Ecto neural progenitor cell (in vitro differentiated cells): Measurements from ENCODE around the gene IL13.

ENCODE experiments used
- DNase-seq: peaks from one replicate; pipeline ENCODE4 v3.0.0-alpha.2; 2018; ENCODE audit warnings: low spot score

IL13 gene

GRCh38 chr5:132655821-132656773 is 1.9 kb upstream of the IL13 start:
- peak; percentile 67 for DNase-seq

DNA sequence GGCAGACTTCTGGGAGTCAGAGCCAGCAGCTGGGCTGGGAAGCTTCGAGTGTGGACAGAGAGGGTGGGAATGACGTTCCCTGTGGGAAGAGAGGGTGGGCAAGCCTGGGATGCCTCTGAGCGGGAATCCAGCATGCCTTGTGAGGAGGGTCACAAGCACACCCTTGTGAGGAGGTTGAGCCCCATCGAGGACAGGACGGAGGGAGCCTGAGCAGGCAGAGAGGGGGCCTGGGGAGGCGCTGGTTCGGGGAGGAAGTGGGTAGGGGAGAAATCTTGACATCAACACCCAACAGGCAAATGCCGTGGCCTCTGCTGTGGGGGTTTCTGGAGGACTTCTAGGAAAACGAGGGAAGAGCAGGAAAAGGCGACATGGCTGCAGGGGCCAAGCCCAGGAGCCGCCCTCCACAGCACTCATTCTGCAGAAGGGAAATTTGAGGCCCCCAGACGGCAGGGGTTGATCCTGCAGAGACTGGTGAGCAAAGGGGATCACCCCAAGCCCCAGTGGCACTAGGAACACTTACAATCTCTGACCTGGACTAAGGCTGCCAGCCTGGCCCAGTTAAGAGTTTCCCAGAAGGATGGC is 1.1 kb upstream of the IL13 start:
- no peak for DNase-seq

DNA sequence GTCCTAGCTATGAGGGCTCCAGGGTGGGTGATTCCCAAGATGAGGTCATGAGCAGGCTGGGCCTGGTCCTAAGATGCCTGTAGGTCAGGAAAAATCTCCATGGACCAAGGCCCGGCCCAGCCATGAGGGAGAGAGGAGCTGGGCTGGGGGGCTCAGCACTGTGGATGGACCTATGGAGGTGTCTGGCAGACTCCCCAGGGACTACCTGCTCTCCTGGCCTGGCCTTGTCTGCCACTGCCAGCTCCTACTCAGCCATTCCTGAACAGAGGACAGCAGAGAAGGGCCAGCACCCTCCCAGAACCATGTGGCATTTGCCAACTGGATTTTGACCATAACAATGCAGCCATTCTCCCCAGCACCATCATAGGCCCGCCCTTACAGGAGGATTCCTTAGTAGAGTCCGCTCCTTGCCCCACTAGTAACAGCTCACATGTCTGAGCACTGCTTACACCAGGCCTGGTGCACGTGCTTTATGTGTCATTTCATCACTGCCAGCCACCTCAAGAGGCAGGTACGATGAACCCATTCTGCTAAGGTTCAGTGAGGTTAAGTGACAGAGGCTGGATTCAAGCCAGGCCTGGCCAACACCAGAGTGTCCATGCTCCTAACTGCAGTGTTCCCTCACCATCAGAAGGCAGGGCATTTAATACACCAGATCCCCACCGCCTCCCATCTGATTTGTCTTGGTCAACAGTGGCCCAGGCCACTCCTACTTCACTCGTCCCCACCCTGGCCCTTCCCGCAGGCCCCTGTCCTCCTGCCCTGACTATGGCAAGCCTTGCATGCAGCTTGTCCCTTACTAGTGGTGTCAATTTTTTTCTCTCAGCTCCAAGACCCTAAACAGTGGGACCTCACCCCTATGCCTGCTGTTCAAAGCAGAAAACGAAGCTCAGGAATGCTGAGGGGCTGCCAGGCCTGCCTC is 669 bp downstream of the IL13 start:
- DNase-seq: no peak

DNA sequence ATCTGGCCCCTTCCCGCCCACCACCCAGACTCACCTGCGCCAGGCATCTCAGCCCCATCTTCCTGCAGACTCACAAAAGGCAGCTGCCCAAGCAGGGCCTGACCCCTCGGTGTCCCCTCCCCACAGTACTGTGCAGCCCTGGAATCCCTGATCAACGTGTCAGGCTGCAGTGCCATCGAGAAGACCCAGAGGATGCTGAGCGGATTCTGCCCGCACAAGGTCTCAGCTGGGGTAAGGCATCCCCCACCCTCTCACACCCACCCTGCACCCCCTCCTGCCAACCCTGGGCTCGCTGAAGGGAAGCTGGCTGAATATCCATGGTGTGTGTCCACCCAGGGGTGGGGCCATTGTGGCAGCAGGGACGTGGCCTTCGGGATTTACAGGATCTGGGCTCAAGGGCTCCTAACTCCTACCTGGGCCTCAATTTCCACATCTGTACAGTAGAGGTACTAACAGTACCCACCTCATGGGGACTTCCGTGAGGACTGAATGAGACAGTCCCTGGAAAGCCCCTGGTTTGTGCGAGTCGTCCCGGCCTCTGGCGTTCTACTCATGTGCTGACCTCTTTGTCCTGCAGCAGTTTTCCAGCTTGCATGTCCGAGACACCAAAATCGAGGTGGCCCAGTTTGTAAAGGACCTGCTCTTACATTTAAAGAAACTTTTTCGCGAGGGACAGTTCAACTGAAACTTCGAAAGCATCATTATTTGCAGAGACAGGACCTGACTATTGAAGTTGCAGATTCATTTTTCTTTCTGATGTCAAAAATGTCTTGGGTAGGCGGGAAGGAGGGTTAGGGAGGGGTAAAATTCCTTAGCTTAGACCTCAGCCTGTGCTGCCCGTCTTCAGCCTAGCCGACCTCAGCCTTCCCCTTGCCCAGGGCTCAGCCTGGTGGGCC is 1.9 kb downstream of the IL13 start:
- no peak for DNase-seq

DNA sequence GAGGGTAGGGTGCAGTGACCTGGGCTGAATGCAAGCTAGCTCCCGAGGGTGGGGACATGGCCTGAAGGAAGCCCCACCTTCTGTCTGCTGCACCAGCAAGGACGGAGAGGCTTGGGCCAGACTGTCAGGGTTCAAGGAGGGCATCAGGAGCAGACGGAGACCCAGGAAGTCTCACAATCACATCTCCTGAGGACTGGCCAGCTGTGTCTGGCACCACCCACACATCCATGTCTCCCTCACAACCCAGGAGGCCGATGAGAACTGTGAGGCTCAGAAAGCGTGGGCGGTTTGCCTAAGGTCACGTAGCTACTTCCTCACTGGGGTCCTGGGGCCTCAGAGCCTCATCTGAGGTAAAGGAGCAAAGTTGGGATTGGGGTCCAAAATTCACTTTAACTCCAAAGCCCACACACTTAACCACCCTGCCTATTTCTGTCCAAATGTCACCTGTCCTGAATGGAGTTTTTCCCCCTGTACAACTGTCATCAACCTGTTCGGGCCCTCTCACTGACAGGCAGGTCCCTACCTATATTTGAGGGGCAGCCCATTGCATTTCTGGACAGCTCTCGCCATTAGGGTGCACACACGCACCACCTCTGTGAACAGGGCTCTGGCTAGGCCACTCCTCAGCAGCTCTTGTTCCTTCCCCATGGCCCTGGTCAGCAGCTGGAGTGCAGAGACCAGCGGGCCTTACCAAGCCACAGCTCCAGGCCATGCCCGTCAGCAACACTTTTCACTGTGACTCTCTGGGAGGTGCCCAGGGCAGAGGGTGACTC is 3.4 kb downstream of the IL13 start:
- DNase-seq: no peak

DNA sequence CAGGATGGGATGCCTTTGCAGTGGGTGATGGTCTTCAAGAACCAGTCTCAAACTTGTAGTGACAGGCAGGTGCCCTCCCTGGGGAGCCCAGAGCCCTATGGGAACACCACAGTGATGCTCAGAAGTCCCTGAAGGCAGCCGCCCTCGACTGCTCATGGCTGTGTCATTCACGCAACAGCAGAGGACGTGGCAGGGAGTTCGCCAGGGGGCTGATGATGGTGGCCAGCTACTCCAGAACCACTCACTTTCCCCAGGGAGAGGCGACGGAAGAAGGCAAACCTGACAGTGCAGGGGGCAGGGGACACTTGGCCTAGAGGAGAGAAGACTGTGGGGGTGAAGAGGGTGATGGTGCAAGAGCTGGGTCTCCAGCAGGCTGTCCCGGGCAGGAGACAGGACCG is 4.0 kb downstream of the IL13 start:
- no peak for DNase-seq

- DNase-seq: no peak
Measured at GRCh38 chr5:132662925-132663770, 5.2 kb downstream of the IL13 start.

GRCh38 chr5:132663771-132664695 is 6.1 kb downstream of the IL13 start:
- DNase-seq: no peak

- no peak for DNase-seq
Measured at GRCh38 chr5:132664696-132665209, 6.8 kb downstream of the IL13 start.

DNA sequence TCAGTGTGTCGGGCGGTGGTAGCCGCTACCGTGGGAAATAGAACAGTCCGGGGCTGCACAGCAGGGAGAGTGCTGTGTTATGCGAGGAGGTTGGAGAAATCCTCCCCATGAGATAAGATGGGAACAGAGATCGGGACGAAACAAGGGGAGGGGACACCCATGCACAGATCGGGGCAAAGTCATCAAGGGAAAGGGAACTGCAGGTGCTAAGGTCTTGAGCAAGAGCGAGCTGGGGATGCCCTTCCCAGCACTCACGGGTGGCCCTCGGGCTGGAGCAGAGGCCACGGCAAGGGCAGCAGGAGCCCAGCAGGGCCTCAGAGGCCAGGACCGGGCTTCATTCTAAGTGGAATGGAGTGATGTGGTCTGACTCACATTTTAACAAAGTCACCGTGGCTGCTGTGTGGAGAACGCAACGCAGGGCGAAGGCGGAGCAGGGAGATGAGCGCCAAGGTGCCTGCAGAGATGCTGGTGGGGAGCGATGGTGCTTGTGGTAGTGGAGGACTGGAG is 7.7 kb downstream of the IL13 start:
- no peak for DNase-seq

- no peak for DNase-seq
Measured at GRCh38 chr5:132666310-132667123, 8.5 kb downstream of the IL13 start.

- no peak for DNase-seq
Measured at GRCh38 chr5:132667309-132667708, 9.3 kb downstream of the IL13 start.

DNA sequence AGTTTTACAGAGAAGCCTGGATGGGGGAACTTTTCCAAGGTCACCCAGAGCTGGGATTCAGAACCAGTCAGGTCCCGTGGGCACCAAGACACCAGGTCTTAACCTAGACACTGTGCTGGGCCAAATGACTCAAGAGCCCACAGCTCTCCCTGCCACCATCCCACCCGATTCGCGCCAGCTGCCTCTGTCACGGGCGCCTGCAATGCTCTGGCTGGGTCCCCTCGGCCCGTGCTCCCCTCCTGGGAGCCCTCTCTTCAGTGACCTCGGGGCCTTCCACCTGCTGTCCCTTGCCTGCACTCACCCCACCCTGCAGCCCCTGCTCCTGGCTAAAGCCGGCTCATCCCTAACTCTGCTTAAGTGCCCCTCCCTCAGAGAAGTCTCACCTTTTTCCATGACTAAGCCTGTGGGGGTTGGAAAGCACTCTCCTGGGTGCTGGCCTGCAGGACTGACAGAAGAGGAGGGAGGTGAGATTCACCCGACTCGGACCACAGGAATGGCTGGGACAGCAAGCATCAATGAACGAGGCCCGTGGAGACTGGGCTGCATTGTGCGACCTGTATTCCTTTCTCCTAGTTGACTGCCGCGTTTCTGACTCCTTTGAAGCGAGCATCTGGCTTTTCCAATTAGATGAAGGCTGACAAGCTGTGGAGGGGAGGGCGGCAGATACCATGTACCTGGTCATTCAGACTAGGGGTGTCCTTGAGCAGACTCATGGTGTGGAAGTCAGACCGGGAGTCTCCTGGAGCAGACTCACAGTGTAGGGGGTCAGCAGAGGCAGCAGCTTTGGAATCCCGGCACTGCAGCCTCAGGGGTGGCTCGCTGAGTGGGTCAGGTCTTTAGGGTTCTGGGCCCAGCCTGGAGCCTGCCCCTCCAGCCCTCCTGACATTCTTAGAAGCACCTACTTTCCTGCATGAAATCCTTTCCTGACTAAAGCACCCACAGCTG is 10.1 kb downstream of the IL13 start:
- DNase-seq: no peak

DNA sequence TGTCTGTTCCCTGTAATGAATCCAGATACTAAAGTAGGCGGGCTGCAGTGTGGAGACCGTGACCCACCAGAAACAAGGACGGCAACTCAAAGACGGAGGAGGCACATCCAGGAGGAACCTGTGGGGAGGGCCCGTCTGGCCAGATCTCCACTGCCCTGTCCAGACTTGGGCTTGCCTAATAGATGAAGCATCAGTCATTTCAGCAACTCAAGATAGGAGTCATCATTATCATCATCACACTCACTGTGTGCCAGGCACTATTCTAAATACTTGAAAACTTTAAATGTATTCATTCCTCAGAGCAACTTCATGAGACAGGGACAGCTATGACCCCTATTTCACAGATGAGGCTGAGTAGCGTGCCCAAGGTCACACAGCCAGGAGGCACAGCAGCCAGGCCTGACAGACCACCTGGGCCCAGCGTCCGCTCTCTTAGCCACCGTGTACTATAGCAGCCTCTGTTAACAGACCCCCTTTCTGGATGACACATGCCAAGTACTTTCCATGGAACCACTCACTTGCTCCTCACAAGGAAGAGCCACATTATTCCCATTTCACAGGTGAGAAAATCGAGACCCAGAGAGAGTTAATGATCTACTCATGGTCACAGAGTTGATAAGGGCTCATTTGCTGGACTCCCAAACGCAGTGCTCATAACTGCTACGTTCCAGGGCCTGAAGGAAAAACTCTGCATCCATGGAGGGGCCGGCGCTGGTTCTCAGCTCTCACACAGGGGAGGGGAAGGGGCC is 10.9 kb downstream of the IL13 start:
- DNase-seq: no peak

DNA sequence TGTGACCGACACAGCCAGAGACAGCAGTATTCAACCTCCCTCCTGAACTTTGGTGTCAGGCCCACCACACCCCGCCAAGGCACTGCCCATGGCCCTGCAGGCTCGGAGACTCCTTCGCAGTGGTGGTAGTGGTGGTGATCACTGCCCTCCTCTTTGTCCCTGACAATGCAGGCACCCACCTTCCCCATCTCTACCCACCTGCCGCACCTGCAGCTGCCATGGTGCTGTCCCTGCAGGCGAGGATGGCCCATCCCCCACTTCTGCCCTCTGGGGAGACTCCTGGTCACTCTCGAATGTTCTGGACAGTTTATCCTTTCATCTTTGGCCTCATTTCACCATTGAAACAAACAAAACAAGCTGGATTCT is 11.5 kb downstream of the IL13 start:
- no peak for DNase-seq
